Stomach (tissue), 4 donors: ENCODE results near the gene CHP2.

Source experiments
- EP300 ChIP-seq: sonication (generic); formaldehyde crosslinking; IDR thresholded peaks from one replicate; pipeline ENCODE4 v1.6.1; 2017; ENCODE audit warnings: antibody characterized with exemption
- POLR2A ChIP-seq, 4 donors: fragments of 450-650 bp; IDR thresholded peaks; one replicate each; pipeline ENCODE4 v1.6.1; 2016; ENCODE audit warnings: antibody characterized with exemption in 4 of 4, control low read depth in 2 of 4, mild to moderate bottlenecking in 1 of 4, moderate library complexity in 1 of 4
- POLR2AphosphoS5 ChIP-seq, 3 donors: sonication (generic); formaldehyde crosslinking; IDR thresholded peaks; one replicate each; pipeline ENCODE4 v1.6.1; 2016; ENCODE audit warnings: antibody characterized with exemption in 3 of 3
- TF ChIP-seq, protein P1 (sequence below), 7 experiments: fragments of 450-650 bp in 4 of 7; fragments of 200-600 bp in 3 of 7; sonication (generic) in 3 of 7; IDR thresholded peaks; one replicate each; pipeline ENCODE4 v1.5.1; 2016 to 2019; ENCODE audit warnings: antibody characterized with exemption in 7 of 7, control low read depth in 2 of 7, mild to moderate bottlenecking in 1 of 7

- TF ChIP-seq POLR2AphosphoS5 (IDR thresholded peaks at IDR 0.05) (no peak), POLR2A (IDR thresholded peaks at IDR 0.05) (no peak), EP300 (no peak)
- TF ChIP-seq, protein P1, sequence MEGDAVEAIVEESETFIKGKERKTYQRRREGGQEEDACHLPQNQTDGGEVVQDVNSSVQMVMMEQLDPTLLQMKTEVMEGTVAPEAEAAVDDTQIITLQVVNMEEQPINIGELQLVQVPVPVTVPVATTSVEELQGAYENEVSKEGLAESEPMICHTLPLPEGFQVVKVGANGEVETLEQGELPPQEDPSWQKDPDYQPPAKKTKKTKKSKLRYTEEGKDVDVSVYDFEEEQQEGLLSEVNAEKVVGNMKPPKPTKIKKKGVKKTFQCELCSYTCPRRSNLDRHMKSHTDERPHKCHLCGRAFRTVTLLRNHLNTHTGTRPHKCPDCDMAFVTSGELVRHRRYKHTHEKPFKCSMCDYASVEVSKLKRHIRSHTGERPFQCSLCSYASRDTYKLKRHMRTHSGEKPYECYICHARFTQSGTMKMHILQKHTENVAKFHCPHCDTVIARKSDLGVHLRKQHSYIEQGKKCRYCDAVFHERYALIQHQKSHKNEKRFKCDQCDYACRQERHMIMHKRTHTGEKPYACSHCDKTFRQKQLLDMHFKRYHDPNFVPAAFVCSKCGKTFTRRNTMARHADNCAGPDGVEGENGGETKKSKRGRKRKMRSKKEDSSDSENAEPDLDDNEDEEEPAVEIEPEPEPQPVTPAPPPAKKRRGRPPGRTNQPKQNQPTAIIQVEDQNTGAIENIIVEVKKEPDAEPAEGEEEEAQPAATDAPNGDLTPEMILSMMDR (IDR thresholded peaks at IDR 0.05): no peak
Measured at GRCh38 chr16:23716484-23716883, 38.3 kb upstream of the CHP2 start.
